ENCODE measurements around the gene APLF. TPM values are rescaled to one million over a fixed set of nuclear protein-coding genes. Genes with fewer than 3 reads are reported as not detected.

Gene APLF
- total RNA-seq, 1 experiment from 2014 or later: 5.5 TPM

GRCh38 chr2:68466361-68466777 is 1.0 kb upstream of the APLF start:
- intact Hi-C loops (cut with micrococcal nuclease; ENCODE audit: unreplicated experiment): loop anchor here (1.0 to 10.0 kb wide), 4 partner anchors 181 to 838 kb away; no protein-coding TSS in a partner anchor
- no peaks in the 10 kb centered on the region for H3K9me3 ChIP-seq (ENCODE audit: low read depth, low read length, poor library complexity, severe bottlenecking)
- peak overlapping the region; percentile 72 for H3K27ac ChIP-seq (ENCODE audit: low read depth, low read length, poor library complexity, severe bottlenecking)
- H3K27me3 ChIP-seq (replicated peaks; ENCODE audit: insufficient read depth, low read depth, low read length, poor library complexity): no peaks in the 10 kb centered on the region
- H3K4me1 ChIP-seq (ENCODE audit: insufficient read depth, low read length, poor library complexity, severe bottlenecking): peaks cover 14% of the 10 kb centered on the region
- TF ChIP-seq EZH2 (IDR thresholded peaks at IDR 0.05; ENCODE audit: borderline replicate concordance, low read depth, low read length, poor library complexity, severe bottlenecking) (no peak), CTCF (conservative IDR thresholded peaks at IDR 0.05; ENCODE audit: low read depth, low read length) (0 out of 2 replicates have a peak, but pooled peaks have one; percentile 17)
- ChIA-PET POLR2A (ENCODE audit: low non-redundant PET) (no interaction called here), CTCF (interaction anchor here (0.5 to 2.3 kb wide), 7 partner anchors 21 to 841 kb away, joined by 3 to 8 read pairs (median 6); no protein-coding TSS in a partner anchor)
- no peak for DNase-seq (ENCODE audit: low spot score)
- no TSS peak for BruUV-seq (replicated peaks)
- no peaks in the 10 kb centered on the region for H3K36me3 ChIP-seq (ENCODE audit: insufficient read depth, low read length, poor library complexity, severe bottlenecking)
- H3K4me3 ChIP-seq (ENCODE audit: low read depth, low read length, poor library complexity, severe bottlenecking): peak overlapping the region; percentile 88

GRCh38 chr2:68466778-68467076 is 658 bp upstream of the APLF start:
- POLR2A ChIA-PET (ENCODE audit: low non-redundant PET): no interaction called here

GRCh38 chr2:68468801-68469200 is 1.4 kb downstream of the APLF start:
- intact Hi-C loops (cut with micrococcal nuclease; ENCODE audit: unreplicated experiment): loop anchor here (5.0 to 10.0 kb wide), 3 partner anchors 178 to 836 kb away; no protein-coding TSS in a partner anchor
- H3K36me3 ChIP-seq (ENCODE audit: insufficient read depth, low read length, poor library complexity, severe bottlenecking): no peaks in the 10 kb centered on the region
- DNase-seq (ENCODE audit: low spot score): no peak
- CTCF ChIA-PET: no interaction called here
- H3K27ac ChIP-seq (ENCODE audit: low read depth, low read length, poor library complexity, severe bottlenecking): no peak overlapping the region
- H3K4me1 ChIP-seq (ENCODE audit: insufficient read depth, low read length, poor library complexity, severe bottlenecking): peaks cover 14% of the 10 kb centered on the region
- TF ChIP-seq CTCF (conservative IDR thresholded peaks at IDR 0.05; ENCODE audit: low read depth, low read length) (no peak), EZH2 (IDR thresholded peaks at IDR 0.05; ENCODE audit: borderline replicate concordance, low read depth, low read length, poor library complexity, severe bottlenecking) (no peak)
- peak overlapping the region; percentile 88 for H3K4me3 ChIP-seq (ENCODE audit: low read depth, low read length, poor library complexity, severe bottlenecking)
- no TSS peak for BruUV-seq (replicated peaks)
- H3K27me3 ChIP-seq (replicated peaks; ENCODE audit: insufficient read depth, low read depth, low read length, poor library complexity): no peaks in the 10 kb centered on the region
- POLR2A ChIA-PET (ENCODE audit: low non-redundant PET): no interaction called here
- no peaks in the 10 kb centered on the region for H3K9me3 ChIP-seq (ENCODE audit: low read depth, low read length, poor library complexity, severe bottlenecking)

More at GRCh38 chr2:68466778-68467076, 658 bp upstream of the APLF start:
- TSS peak; percentile 73 for BruUV-seq (replicated peaks)
- CTCF ChIA-PET: interaction anchor here (0.9 to 2.3 kb wide), 6 partner anchors 21 to 840 kb away, joined by 3 to 8 read pairs (median 6); no protein-coding TSS in a partner anchor
- no peaks in the 10 kb centered on the region for H3K9me3 ChIP-seq (ENCODE audit: low read depth, low read length, poor library complexity, severe bottlenecking)
- intact Hi-C loops (cut with micrococcal nuclease; ENCODE audit: unreplicated experiment): loop anchor here (1.0 to 10.0 kb wide), 4 partner anchors 181 to 838 kb away; no protein-coding TSS in a partner anchor
- no peaks in the 10 kb centered on the region for H3K36me3 ChIP-seq (ENCODE audit: insufficient read depth, low read length, poor library complexity, severe bottlenecking)
- H3K27ac ChIP-seq (ENCODE audit: low read depth, low read length, poor library complexity, severe bottlenecking): peak overlapping the region; percentile 72
- DNase-seq (ENCODE audit: low spot score): no peak
- no peaks in the 10 kb centered on the region for H3K27me3 ChIP-seq (replicated peaks; ENCODE audit: insufficient read depth, low read depth, low read length, poor library complexity)
- peaks cover 14% of the 10 kb centered on the region for H3K4me1 ChIP-seq (ENCODE audit: insufficient read depth, low read length, poor library complexity, severe bottlenecking)
- no peak for TF ChIP-seq CTCF (conservative IDR thresholded peaks at IDR 0.05; ENCODE audit: low read depth, low read length)
- TF ChIP-seq EZH2 (IDR thresholded peaks at IDR 0.05; ENCODE audit: borderline replicate concordance, low read depth, low read length, poor library complexity, severe bottlenecking): no peak
- peak overlapping the region; percentile 88 for H3K4me3 ChIP-seq (ENCODE audit: low read depth, low read length, poor library complexity, severe bottlenecking)
